Daoy (cell line): Measurements from ENCODE around the gene TBC1D22A. TPM values are rescaled to one million over a fixed set of nuclear protein-coding genes. Genes with fewer than 3 reads are reported as not detected.
"Not testable (repeated sequence)": the region's sequence is repeated elsewhere in the genome, so short reads cannot be mapped to it uniquely, and the experiment has no call there.

ENCODE experiments used
- DNase-seq: peaks from one replicate; pipeline ENCODE4 v3.0.0-alpha.2; 2015; ENCODE audit warnings: low read depth
- total RNA-seq: library from RNA; depleted of rRNA; stranded (reverse); fragments of >200 nt; shearing (Covaris generic); gene quantifications from 2 replicates; pipeline ENCODE4 v1.2.3, GENCODE V29; 2014

The TBC1D22A gene
- total RNA-seq, 1 experiment from 2014 or later = 8.7 TPM

DNA sequence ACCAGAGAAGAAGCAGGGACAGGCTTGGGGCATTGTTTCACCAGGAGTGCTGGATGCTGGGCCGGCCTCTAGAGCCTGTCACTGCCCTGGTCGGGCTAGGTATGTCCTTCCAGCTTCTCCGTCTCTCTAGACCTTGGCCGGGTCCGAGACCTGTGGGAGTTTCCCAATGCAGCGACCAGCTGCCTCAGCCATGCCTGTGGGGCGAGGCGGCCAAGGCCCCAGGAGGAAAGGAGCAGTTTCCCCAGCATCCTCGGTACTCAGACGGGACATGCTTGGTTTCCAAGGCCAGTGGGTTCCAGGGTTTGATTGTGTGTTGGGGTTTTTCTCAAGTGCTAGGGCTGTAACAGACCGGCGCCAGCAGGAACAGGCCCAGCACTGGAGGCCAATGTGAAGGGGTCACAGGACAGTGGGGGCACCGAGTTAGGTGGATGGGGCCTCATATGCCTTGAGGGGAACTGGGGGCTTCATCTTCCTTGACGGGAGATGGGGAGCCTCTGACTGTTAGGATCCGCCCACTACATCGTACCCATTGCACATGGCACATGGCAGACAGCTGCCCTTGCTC, 339.0 kb downstream of the TBC1D22A start:
- DNase-seq = no peak

DNA sequence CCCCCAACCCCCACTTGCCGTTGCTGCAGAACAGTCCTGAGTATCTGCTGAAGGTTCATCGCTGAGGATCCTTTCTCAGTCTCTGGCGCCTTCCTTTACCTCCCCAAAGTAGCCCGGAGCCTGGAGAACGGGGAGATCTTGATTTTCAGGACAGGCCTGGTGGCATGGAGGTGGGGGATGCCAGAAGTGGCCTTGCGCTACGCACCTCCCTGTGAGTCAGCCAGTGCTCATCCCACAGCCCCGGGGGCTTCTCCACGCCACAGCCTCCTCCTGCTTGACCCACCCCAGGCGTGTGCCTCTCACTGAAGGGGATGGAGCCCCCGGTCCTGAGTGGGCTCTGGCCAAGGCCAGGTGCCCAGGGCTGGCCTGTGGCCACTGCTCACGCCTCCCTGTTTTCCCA, 339.6 kb downstream of the TBC1D22A start:
- DNase-seq = no peak

DNA sequence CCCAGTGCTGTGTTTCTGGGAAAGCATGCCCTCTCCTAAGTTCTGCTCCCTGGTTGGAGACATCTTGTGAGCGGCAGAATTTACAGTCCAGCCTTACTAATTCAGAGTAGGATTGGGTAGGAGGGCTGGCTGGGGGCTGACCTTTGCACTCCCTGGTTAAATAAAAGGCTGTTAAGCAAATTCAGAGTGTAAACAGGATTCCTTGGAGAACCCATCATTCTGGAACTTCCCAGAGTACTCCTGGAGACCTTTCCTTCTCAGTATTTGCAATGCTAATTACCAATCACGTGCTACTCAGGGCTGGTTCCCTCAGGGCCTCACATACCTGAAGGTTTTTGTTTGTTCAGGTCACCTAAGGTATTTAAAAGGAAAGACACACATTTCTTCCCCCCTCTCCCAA, 340.2 kb downstream of the TBC1D22A start:
- DNase-seq = no peak

DNA sequence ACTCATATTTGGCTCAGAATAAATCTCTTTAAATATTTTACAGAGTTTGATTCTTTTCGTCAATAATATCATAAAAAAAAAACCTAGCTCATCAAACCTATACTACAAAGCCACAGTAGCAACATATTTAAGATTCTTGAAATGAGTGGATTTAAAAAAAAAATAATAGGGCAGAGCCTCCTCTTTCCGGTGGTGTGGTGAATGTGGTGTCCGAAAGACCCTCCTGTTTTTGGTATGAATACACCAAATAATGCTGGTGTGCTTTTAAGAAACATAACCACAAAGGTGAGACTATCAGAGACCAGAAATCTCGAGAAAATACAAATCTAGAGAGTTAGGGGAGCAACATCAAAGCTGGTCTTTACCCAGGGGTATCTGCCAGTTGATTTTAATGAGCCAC, 342.6 kb downstream of the TBC1D22A start:
- DNase-seq = no peak

DNA sequence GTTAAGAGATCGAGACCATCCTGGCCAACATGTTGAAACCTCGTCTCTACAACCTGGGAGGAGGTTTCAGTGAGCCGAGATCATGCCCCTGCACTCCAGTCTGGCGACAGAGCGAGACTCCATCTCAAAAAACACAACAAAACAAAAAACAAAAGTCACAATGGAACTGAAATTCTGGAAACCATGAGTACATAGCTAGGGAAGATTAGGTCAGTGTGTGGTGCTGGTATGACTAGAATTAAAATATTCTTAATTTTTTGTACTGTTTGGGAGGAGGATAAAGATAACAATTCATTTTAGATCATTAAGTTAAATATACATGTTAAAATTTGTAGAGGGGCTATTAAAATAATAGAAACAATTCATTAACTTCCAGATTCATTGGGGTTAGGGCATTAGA, 344.4 kb downstream of the TBC1D22A start:
- DNase-seq = no peak

DNA sequence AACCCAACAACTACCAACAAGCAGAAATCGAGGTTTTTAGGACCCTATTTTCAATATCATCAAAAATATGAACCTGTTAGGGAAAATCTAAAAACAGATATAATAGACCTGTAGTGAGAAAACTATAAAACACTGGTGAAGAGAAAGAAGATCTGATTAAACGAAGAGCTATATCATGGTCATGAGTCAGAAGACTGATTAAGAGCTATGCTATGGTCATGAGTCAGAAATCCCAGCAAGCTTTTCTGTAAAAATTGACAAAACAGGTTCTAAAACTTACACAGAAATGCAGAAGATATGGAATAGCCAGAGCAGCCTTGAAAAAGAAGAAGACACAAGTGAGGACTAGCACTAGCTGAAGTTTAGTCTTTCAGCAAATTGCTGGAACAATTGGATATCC, 345.0 kb downstream of the TBC1D22A start:
- peak; percentile 34 for DNase-seq

DNA sequence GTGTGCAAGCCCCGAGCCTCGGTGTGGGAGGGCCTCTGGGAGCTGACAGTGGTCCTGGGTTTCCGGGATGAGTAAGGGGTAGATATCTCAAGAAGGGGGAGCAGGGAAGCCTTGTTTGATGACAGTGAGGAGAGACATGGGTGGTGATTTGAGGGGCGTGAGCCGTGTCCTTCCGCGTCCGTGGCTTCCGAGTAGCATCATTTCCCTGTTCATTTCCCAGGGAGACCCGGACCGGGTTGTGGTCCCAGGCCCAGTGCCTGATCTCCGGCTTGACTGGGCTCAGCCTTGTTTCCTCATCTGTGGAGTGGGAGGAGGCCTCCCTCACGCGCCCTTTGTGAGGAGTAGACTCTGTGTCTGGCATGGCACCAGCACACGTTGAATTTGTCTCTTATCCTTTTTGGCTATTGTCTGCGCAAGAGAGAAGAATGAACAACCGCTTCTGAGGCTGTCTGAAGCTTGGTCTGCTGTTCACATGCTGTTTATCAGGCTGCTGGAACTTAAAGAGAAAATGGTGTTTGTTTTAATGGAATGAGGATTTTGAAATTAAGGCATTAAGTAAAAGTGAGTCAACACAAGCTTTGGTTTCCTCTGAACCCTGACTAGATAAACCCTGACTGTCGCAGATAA, 348.5 kb downstream of the TBC1D22A start:
- DNase-seq = no peak

DNA sequence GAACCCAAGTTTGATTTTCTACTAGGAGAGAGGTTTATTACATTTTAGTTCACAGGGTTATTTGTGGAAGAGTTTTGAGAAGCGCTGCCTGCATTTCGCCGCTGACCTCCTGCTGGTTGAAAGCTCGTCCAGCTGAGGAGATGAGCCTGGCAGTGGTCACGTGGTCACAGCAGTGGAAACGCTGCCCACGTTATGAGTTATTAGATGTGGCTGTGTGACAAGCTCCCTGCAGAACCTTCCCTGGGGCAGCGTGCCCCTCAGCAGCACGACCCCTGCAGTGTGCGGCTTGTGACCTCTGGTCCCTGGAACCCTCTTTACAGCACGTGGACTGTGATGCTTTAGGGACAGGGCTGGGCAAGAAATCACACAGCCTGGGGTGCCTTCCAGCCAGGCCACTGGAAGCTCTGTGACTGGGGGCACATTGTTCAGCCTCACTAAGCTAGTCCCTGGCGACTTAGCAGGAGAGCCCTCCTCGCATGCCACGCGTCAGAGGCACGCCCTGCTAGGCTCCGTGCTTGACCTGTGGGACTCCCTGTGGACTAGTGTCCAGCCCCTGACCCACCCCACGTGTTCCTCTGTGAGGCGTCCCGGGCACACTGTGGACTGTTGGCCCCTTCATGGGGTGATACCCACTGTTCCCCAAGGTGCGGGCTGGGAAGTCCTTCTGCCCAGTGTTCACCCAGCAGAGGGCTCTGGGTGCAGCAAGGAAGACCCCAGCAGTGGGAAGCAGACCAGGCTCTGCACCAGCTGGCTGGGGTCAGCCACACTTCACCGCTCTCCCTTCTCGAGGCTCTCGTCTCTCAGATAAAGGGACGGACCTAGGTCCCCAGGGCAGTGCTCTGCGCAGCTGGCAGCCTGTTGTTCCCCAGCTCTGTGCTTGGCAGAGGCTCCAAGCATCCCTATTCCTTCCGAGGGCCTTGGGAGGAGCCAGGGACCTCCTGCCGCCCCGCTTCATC, 349.5 kb downstream of the TBC1D22A start:
- DNase-seq = no peak

DNA sequence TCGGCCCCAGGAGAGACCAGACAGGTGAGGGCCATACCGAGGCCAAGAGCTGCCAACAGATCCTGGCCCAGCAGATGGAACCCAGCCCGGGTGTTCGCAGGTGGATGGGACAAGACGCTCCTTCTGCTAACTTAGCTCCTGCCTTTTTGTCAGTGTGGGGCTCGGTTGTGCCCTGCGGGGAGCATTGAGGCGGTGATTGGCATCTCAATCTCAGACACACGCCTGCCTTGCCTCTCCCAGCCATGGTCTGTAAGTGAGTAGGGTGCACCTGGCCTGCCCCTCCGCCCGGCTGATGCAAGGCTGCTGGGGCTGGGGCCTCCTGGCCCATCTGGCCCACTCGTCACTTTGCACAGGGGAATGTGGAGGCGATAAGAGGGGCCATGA, 350.1 kb downstream of the TBC1D22A start:
- no peak for DNase-seq

DNA sequence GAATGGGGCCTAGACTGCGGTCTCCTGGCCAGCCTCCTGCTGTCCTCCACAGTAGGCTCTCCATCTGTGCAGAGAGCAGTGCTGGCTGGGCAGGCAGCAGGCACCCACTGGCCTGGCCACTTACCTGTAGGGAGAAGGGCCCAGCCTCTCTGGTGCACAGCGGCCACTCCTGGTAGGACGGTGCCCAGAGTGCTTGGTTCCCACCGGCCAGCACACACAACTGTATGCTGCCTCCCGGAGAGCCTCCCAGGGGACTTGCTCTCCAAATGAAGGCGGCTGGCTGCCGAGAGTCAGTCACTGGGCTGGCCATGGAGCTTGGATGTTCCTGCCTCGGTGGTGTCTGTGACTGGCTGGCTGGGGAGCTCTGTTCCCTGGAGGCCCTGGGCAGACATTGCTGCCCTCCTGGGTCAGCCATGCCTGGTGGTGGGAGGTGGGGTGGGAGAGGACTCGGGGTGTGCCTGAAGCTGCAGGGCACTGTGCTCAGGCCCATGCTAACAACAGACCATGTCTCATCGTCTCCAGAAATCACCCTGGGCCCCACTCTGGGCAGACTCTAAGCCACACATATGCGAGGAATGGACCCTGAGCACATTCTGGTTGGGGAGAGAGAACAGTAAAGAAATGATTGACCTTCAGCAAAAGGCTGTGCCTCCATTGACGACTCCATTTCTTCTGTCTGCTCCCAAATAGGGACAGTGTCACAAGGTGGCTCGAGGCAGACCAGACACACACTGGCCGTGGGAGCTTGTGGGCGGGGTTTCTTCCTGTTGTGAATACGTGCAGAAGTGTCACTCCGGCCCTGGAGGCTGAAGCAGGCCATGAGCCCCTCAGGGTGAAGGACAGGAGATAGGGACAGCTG, 350.8 kb downstream of the TBC1D22A start:
- no peak for DNase-seq

DNA sequence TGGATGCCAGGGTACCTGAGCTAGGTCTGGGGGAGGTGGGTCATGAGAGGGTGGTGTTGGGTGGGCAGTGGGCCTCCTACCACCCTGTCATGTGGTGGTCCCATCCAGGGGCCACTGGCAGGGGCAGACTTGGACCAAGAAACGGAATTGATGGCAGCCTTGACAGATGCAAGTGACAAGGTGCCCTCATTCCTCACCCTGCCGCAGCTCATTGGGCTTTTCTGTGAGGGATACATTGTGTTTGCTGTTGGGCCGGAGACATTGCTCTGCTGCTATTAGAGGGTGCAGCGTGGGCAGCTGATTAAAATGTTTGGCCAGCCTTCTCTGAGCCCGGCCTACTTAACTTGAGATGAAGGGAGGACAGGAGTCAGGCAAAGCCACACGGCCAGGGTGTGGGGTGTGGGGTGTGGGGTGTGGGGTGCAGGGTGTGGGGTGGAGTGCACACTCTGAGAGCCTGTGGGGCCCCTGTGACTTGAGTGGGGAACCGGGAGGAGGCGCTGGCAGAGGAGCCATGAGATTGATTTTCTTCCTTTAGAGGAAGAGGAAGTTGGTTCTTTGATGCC, 351.5 kb downstream of the TBC1D22A start:
- no peak for DNase-seq

DNA sequence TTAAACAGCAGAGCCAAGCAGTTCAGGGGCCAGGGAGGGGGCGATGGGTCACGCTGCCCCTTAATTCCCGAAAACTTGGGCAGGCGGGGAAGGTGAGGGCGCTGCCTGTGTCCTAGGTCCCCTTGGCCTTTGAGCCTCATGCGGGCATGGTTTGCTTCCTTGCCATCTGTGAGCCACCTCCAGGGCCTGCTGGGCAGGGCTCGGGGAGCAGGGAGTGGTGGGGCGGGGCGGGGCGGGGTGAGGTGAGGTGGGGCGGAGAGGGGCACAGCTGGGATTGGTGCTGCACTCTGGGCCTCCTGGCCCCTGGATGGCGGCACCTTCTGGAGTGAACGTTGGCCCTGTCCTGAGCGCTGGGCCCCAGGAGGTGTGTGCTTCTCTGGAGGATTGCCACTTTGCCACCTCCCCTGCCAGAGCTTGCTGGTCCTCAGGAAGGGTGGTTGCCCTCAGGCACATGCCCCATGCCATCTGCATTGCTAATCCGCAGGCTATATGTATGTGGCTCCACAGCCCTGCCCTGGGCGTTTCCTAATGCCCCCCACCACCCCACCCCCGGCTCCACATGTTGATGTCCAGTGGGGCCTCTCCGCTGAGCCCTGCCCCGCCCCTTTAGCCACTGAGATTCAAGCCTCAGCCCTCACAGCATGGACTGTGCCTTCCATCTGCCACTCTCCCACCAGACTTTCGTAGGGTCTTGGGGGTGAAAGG, 352.5 kb downstream of the TBC1D22A start:
- no peak for DNase-seq

DNA sequence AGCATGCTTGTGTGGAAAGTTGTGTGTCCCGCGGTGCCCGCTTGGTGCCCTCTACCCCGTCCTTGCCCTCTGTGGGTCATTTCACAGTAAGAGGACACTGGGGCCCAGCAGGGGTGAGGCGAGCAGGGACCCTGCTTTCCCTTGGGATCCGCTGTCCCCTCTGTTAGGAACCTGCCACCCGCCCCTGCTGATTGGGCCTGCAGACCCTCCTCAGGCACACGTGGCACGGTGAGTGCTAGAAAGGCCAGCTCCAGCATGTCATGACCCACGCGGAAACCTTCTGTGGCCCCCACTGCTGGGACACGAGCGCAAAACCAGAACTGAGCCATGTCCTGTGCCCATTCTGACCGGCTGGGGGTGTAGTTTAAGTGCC, 353.1 kb downstream of the TBC1D22A start:
- no peak for DNase-seq

DNA sequence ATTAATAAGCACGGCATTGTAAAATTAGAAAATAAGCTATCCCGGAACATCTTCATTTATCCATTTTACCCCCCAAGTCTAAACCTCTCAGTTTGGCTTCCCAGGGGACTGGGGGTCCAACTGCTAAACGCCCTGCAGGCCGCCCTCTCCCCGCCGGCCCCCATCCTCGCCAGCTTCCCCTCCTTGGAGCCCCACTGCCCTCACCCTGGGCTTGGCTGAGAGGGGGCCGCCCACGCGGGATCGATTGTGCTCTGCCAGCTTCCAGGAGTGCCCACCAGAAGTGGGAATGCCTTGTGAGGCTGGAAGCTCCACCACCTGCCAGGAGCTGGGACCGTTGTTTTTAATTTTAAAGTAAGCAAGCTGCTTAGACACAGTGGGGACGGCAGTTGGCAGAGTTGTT, 353.5 kb downstream of the TBC1D22A start:
- no peak for DNase-seq

DNA sequence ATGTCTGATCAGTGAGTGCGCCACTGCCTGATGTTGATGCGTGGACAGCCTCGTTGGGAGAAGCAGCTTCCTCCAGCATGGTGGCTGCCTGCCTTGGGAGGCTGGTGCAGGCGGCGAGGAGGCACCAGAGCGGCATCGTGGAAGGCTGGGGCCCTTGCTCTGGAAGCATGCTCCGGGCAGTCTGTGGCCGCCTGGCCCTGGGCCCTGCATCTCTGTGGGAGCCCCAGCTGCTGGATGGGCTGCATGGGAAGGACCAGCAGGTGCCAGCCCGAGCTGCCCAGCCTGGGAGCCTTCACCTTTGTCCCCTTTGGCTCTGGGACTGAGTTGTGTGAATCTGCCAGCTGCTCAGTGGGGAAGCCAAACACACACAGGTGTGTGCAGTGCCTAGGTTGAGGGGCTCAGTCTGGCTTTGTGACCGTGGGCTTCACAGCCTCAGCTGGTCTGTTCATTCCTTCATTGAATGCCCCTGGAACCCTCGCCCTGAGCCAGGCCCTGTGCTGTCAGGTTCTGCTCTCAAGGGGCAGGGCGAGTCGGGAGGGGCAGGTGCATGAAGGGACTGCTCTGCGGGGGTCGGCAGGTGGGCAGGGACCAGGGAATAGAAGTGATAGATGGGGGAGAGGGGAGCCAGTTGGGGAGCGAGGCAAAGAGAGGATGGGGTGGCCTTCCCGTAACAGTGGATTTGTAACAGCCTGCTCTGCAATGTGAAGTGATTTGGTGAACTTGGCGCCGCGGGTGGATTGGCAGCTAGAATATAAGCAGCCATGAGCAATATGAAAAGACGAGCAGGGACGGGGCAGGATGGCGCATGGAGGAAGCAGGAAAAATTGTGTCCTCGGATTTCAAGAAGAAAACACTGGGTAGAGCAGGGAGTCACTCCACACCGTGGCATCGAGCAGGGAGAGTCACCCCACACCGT, 354.2 kb downstream of the TBC1D22A start:
- no peak for DNase-seq

DNA sequence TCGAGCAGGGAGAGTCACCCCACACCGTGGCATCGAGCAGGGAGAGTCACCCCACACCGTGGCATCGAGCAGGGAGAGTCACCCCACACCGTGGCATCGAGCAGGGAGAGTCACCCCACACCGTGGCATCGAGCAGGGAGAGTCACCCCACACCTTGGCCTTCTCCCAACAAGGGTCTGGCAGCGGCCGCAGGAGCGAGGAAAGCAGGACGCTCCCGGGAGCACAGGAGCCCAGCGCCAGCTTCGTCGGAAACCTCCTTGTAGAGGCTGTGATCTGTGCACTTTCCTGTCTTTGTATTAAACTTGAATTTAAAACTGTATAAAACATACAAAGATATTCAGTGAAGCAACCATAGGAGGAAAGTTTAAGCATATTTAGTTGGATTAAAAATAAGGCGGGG, 355.0 kb downstream of the TBC1D22A start:
- DNase-seq = not testable (repeated sequence)

DNA sequence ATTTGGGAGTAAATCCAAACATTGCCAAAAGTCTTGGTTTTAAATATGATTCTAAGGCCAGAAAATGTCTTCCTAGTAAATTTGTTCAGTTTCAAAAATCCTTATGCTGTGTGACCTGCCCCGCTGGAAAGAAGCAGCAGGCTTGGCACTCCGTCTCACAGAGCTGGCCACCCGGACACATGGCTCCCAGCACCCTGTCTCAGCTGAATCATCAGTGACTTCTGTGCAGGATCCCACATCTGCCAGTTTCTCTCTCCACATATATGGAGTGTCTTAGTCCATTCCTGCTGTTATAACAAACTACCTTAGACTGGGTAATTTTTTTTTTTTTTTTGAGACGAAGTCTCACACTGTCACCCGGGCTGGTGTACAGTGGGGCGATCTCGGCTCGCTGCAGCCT, 356.7 kb downstream of the TBC1D22A start:
- no peak for DNase-seq

DNA sequence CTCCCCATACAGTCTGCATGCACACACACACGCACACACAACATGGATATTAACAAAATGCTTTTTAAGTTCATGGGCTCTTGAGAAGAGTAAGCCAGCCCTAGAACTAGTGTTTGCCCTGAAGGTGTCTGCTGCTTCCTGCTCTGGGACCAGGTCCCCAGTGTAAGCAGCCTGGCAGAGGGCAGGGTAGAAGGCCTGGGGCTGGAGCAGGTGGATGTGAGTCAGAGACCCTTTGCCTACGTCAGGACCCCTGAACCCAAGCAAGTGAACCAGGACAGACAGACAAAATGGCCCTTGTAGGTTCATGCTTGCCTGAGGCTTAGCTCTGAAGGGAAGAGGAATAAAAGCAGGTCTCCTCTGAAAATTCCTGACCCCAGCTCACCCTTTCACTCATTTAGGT, 357.9 kb downstream of the TBC1D22A start:
- no peak for DNase-seq

DNA sequence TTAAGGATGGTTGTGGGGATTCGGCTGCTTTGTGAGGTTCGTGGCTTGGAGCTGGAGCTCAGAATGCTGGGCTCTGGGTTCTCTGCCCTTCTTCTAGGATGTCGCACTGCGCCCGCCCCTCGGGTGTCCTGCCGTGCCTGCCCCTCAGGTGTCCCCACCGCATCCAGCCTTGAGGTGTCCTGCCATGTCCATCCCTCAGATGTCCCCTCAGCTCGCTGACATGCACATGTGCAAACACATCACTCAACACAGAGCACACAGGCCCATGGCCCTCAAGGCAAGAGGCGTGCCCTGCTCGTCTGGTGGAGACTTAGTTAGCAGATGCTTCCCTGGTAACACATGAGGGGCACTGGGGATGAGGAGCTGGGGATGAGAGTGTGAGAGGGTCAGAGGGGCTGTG, 359.3 kb downstream of the TBC1D22A start:
- no peak for DNase-seq

DNA sequence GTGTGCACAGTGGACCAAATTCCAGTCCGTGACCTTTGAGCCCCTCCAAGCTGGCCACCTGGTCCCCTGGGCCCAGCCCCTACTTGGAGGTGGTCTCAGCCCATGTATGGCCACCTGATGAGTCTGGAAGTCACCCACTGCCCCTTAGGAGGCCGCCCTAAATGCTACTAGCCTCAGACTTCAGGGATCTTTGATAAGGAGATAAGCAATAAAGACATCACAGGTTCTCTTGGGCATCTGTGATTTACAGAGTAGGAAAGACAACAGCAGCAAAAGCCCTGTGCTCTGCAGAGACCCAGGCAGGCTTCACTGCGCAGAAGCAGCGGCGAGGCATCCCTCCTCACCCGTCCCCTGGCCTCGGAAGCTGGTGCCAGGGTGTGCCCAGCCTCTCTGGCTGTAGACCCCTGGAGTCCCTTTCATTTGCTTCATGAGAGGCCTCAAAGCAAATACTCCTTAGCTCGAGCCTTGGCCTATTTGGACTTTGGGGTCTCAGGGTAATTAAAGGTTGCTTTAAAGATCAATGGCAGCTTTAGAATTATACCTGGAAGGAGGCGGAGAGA, 360.1 kb downstream of the TBC1D22A start:
- DNase-seq = no peak
